Panc1 (cell line): Measurements from ENCODE around the gene TSC22D1.

Source experiments
- CTCF ChIP-seq: fragments of 450-650 bp; IDR thresholded peaks from 2 replicates; pipeline ENCODE4 v1.5.1; 2017; ENCODE audit warnings: mild to moderate bottlenecking
- POLR2AphosphoS5 ChIP-seq: IDR thresholded peaks from 2 replicates; pipeline ENCODE4 v1.6.1; 2012; ENCODE audit warnings: mild to moderate bottlenecking, low read depth, low read length, moderate library complexity
- REST ChIP-seq, 2 experiments: IDR thresholded peaks; 2 replicates each; pipeline ENCODE4 v1.6.1; 2011 to 2012; ENCODE audit warnings: low read depth in 2 of 2, control low read depth in 1 of 2, low read length in 1 of 2, mild to moderate bottlenecking in 1 of 2, moderate library complexity in 1 of 2; ENCODE audit not compliant: insufficient read depth in 1 of 2
- SIN3A ChIP-seq: IDR thresholded peaks from 2 replicates; pipeline ENCODE4 v1.6.1; 2012; ENCODE audit warnings: low read depth, mild to moderate bottlenecking, low read length, moderate library complexity, borderline replicate concordance; ENCODE audit not compliant: insufficient read depth
- TCF7L2 ChIP-seq: IDR thresholded peaks from 2 replicates; pipeline ENCODE4 v1.6.1; 2011; ENCODE audit warnings: mild to moderate bottlenecking, low read depth, low read length, inconsistent platforms

- TF ChIP-seq CTCF (no peak), REST (IDR thresholded peaks at IDR 0.05; ENCODE audit: insufficient read depth in 1 of 2, low read depth in 2 of 2, low read length in 1 of 2) (no peak), POLR2AphosphoS5 (no peak), SIN3A (no peak), TCF7L2 (no peak)
Measured at GRCh38 chr13:44583137-44583536, 7.0 kb upstream of the TSC22D1 start.
